Stimulated activated CD4-positive, alpha-beta T cell treated with anti-CD3 and anti-CD28 coated beads, Interleukin-1b, Interleukin-23, amount 100 ng/mL, for 1 hour (primary cell): ENCODE data around the gene TYMS.

Experiments used
- DNase-seq, 2 donors: peaks; one replicate each; pipeline ENCODE4 v3.0.0-alpha.2; 2020; ENCODE audit warnings: low read depth in 2 of 2

Gene TYMS

DNA sequence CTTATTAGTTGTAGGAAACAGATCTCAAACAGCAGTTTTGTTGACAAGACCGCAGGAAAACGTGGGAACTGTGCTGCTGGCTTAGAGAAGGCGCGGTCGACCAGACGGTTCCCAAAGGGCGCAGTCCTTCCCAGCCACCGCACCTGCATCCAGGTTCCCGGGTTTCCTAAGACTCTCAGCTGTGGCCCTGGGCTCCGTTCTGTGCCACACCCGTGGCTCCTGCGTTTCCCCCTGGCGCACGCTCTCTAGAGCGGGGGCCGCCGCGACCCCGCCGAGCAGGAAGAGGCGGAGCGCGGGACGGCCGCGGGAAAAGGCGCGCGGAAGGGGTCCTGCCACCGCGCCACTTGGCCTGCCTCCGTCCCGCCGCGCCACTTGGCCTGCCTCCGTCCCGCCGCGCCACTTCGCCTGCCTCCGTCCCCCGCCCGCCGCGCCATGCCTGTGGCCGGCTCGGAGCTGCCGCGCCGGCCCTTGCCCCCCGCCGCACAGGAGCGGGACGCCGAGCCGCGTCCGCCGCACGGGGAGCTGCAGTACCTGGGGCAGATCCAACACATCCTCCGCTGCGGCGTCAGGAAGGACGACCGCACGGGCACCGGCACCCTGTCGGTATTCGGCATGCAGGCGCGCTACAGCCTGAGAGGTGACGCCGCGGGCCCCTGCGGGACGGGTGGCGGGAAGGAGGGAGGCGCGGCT, at the start of gene TYMS:
TYMS (plus strand) TSS at position 343 of the 690 bp plus-strand sequence; CDS start at position 433, 90 bp downstream.
- no peak for DNase-seq

DNA sequence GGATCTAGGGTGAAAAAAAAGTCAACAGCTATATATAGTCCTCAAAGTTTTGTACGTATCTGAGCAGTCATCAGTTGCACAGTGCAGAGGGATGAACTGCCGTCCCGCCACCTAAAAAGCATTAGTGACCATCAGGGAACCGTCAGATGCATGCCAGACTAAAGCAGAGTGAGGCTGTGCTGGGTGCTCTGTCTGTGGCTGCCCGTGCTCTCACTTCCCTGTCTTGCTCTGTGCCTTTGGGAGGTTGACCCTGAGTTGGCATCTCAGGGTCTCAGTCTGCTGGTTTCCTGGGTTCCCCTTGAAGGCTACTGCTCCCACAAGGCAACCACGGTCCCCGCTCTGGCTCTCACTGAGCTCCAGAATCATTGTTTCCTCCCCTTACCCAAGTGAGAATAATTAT, 49.5 kb upstream of the TYMS start:
- DNase-seq: no peak

DNA sequence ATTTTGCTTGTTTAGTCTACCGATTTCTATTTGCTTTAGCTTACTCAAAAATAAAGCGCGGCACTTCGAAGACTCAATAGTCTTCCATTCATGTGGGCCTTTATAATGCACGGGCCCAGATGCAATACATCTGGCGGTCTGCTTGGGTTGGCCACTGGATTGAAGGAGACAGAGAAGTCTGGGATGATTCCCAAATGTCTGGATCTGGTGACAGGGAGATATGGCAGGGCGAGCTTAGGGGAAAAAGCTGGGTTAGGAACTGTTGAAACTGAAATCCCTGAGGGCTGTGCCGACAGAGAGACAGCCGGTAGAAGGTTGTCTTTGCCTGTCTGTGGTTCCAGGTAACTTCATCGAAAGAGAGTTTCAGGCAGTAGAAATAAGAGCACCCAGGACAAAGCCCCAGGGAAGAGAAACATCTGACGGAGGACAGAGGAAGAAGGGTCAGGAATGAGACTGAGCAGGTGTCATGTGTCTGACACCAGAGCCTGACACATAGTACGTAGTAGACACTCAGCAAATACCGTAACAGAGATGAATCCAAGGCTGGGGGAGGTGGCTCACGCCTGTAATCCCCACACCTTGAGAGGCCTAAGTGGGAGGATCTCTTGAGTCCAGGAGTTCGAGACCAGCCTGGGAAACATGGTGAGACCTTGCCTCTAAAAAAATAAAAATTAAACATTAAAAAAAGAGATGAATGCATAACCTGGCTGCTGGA, 47.1 kb upstream of the TYMS start:
- no peak for DNase-seq

DNA sequence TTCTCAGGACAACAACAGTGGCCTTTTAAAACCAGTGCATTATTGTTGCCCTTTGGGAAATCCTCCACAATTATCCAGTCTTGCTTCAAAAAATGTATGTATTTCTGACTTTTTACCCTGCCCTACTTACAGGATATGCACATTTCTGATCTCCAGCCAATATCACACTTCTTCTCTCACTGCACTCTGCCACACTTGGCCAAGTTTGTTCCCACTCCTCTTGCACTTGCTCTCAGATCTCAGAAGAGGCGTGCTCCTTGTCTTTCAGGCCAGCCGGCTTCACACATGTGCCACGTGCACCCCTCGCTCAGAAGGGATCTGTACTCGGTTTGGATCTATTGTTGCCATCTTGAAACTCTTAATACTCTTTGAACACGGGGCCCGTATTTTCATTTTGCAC, 45.3 kb upstream of the TYMS start:
- DNase-seq: no peak

DNA sequence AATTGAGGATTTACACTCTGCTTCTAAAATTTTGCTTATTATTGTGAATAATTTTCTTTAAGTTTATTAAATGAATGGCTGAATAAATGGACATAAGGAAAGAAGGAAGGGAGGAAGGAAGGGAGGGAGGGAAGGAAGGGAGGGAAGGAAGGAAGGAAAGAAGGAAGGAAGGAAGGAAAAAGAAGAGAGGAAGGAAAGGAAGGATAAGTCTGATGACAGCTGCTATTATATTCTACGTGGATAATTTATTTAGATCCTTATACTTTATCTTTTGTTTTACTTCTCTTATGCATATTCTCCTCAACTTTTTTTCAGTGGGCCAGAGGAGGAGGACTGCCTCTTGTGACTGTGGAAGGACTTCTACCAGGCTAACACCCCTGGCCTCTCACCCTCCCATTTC, 43.3 kb upstream of the TYMS start:
- DNase-seq: no peak

DNA sequence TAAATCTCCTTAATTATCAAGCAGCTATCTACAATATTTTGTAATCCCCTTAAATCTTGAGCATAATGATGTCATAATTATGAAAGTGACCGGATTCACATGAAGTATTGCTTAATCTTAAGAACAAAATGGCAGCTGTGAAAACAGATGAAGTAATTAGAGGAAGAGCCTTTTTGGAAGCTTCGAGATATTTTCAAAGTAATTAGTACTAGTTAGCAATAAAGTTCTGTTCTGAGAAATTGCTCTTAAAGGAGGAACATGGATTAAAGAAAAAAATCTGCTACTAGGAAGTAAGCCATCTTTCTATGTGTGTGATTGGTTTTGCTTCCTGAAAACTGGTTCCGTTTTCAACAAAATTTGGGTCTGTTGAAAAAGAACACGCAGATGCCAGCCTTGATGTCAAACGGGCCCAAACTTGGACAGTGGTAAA, 42.3 kb upstream of the TYMS start:
- no peak for DNase-seq

DNA sequence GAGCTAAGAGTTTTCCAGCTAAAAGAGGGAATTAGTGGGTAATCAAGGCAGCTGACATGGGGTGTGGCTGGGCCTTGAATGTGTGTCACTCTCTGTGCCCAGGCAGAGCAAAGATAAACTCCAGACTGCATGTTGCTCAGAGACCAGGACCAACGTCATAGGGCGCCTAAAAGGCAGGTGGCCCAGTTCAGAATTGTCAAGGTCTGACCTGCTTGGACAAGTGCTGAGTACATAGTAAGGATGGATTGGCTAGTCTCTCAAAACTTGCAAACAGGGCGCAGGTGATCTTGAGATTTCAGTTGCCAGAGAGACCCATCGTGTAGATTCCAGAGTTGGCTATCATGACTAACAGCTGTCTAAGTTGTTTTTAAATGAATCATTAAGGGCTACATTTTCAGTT, 41.7 kb upstream of the TYMS start:
- DNase-seq: no peak

DNA sequence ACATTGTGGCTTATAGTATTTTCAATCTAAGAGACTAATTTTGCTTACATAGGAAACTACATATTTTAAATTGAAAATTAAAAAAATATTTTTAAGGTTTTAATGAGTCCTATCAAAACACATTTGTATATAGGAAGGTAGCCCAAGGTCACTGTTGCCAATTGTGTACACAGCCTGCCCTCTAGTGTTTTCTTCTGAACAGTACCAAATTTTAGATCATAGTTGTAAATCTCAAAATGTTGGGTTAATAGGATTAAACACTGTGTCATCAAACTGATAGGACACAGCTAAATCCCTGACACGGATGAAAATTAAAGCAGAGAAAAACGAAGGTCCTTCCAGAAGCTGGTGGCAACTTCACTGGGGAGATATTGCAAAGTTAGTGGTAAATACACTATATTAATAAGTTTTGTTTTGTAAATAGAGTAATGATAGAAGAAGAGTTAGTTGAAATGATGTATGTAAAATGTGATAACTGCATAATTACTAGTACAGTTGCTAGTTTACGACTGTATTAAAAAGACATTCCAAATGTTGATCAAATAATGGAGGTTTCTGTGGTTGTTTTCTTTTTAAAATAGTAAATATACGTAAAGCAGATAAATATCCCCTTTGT, 41.0 kb upstream of the TYMS start:
- DNase-seq: no peak

DNA sequence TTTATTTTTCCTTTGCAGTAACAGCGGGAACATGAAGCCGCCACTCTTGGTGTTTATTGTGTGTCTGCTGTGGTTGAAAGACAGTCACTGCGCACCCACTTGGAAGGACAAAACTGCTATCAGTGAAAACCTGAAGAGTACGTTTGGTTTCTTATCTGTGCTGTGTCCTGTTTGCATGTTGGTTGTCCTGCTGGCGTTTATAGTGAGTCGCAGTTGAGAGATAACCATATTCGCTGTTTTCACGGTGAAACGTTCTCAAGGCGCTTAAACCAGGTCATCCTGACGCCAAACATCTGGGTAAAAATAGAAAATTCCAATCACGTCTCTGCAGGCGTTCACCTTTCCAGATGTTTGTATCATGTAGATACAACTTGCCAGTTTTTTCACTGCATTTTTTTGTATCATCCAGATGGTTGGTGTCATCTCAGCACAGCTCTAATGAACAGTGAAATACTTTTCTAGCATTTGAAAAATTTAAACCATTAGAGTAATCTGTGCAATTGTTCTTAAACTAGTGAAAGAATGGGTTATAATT, 39.4 kb upstream of the TYMS start:
- DNase-seq: no peak

DNA sequence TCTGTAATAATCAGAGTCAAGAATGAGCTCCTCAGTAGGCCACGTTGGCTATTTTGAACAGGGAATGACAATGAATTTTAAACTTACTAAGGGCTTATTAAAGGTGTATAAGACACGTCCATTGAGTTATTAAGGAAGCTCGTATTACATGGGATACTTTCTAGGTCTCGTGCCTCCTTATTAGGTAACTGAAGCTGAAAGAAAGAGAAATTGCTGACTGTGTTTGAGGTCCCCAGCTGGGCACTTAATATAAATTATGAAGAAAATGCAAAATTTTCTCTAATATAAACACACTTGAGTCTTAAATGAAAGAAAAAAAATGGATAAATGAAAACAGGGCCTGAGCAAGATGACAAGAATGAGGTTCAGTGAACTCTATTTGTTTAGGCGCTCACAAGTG, 38.8 kb upstream of the TYMS start:
- no peak for DNase-seq

DNA sequence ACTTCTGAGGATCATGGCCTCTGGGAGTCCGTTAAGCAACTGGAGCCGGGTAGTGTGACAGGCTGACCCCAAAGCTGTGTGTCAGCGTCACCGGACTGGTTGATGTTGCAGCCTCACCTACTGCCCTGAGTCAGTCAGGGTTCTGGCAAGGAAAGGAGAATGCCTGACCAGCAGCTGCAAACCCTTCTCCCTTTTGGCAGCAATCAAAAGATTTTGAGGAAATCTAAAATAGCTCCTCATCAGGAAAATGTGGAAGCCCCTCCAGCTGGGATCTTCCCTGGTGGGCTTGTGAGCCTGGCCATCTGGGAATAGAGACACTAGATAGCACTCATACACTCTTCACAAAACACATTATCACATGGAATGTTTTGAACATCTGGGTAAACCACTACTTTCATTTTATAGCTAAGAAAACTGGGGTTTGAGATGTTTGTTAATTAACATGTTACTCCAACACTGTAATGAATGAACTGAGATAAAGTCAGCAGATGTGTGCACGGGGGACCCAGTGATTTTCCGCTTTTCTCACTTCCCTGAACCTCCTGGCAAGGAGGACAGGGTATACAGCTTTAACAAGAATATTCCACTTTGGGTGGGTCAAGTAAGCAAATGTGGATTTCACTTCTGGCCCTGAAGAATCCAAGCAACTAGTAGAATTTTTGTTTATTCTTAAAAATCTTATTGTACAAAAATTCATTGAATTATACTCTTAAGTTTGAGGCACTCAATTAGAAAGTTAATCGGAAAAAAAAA, 36.0 kb upstream of the TYMS start:
- no peak for DNase-seq

DNA sequence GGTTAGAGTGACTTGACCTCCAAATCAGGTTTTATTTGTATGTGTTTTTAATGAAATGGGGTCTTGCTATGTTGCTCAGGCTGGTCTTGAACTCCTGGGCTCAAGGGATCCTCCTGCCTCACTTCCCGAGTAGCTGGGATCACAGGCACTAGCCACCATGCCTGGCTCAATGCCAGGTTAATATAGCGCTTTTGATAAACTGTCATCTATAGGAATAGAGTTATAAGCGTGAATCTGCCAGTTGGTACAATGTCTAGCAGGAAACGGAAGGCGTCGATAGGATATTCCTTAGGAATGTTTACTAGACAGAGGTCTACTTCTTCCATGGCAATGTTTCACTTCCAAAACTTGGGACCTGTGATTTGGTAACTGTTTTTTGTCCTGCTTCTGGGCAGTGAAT, 35.2 kb upstream of the TYMS start:
- no peak for DNase-seq

DNA sequence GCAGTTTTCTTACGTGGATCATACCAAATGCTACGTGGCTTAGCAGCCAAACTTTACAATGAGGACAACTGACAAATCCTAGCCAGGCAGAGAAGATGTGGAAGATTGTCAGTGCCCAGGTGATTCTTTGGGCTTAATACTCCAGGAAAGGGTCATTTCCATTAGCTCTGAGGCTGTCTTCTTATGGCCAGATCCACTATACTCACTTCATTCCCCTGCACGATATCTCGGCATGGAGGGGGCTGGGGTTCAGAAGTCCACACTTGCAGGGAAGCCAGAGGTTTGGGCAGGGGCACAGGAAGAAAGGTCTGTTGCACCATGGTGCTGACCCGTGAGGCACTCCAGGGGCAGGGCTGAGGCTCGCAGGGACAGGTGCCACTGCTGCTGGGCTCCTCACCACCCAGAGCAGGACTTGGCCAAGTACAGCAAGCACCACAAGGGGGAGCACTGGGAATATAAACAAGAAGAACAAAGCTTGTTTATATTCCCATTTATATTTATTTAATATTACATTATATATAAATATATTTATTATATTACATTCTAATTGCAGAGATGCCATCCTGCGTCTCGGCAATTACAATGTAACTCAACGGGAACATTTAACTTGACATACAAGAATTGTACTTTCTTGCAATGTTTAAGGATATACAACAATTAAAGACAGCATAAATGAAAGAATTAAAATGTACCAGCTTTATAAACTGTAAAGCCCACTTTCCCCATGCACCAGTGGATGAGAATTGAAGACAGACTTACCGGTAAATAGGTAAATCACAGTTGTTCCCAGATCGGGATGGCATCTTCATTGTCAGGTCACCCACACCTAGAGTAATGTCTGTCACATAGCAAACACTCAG, 33.5 kb upstream of the TYMS start:
- DNase-seq: peak; percentile 10 to 46

DNA sequence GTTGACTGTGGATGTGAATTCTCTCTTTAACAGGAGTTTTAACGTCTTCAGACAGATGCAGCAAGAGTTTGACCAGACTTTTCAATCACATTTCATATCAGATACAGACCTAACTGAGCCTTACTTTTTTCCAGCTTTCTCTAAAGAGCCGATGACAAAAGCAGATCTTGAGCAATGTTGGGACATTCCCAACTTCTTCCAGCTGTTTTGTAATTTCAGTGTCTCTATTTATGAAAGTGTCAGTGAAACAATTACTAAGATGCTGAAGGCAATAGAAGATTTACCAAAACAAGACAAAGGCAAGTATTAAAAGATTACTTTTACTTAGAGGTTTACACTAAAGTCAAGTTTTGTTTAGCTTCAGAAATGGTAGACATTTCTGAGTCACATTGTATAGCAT, 30.2 kb upstream of the TYMS start:
- no peak for DNase-seq

DNA sequence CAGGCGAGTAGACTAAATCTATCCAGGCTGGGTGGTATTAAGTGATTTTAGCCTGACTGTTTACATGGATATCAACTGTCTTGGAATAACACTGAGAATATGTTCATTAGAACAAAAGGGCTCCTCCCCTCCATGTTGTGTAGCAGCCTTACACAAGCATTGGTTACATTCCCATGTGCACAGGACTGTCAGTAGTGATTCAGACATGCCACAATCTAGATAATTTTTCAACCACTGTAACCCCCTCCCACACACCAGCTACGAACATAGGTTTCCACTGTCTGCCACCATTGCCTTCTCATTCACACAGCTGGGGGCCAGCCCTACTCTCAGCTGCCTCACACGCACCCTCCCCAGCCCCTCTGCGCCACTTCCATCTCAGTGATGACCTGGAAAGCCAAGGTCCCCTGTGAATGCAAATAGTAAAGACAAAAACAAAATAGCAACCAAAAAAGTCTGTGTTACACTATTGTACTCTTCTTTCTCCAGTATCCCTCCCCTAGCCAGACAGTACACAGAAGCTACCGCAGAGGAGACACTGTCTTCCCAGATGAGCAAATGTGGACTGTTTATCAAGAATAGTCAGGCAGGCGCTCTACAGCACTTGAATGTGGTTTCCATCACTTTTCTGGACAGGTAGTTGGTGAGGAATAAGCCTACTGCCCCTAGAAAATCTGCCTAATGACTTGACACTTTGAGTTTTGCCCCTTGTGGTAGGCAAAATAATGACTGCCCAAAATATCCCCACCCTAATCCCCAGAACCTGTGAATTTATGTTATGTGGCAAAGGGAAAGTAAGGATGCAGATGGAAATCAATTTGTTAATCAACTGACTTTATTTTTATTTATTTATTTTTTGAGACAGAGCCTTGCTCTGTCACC, 27.9 kb upstream of the TYMS start:
- no peak for DNase-seq

DNA sequence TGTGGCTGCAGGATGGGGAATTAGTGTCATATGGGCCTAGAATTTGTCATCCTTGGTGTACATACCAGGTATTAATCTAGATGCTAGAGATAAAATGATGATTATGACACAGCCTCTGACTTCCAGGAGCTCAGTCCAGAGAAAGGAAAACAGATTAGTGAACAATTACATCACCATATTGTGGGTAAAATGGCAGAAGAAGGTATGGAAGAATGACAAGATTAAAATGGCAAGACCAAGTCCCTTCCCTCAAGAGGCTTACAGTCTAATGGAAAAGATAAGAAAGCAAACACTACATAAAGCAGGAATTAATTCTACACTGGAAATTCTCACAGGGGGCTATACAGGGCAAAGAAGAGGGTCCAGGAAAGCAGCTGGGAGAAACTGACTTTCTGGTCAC, 25.9 kb upstream of the TYMS start:
- no peak for DNase-seq

DNA sequence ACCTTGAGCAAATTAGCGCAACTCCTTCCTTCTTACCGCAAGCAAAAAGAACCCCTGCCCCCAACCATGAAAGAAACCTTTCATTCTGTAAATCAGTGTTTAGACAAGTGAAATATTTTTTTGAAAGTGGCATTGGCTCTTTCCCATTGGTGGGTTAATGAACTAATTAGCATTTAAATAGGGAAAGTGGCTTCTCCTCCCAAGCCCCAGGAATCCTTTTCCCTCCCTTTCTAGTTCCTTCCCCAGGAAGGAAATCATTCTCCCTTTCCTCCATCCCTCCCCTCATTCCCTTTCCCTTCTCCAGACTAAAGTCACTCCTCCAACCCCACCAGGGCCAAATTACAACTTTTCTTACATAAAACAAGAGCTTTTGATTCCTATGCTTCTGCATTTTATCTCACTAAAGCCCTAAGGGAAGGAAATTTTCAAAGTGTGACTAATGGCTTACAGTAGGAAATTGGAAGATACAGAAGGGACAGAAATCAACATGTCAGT, 22.9 kb upstream of the TYMS start:
- DNase-seq: no peak

DNA sequence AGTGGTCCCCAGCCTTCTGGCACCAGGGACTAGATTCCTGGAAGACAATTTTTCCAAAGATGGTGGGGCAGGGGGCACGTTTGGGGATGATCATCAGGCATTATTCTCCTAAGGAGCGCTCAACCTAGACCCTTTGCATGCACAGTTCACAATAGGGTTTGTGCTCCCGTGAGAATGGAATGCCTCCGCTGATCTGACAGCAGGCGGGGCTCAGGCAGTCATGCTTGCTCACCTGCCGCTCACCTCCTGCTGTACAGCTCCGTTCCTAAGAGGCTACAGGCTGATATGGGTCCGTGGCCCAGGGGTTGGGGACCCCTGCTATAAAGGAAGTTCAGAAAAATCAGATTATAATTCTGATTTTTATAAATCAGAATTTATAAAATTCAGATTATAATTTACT, 22.3 kb upstream of the TYMS start:
- no peak for DNase-seq

DNA sequence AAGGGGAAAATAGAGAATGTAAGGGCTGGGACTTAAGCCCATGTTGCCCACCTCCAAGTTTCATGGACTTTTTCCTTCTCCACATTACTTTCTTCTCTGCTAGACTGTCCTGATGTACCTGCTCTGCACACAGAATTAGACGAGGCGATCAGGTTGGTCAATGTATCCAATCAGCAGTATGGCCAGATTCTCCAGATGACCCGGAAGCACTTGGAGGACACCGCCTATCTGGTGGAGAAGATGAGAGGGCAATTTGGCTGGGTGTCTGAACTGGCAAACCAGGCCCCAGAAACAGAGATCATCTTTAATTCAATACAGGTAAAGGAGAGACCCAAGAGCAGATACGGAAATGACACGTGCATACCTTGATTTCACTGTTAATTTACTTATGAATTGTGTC, 16.2 kb upstream of the TYMS start:
- no peak for DNase-seq

DNA sequence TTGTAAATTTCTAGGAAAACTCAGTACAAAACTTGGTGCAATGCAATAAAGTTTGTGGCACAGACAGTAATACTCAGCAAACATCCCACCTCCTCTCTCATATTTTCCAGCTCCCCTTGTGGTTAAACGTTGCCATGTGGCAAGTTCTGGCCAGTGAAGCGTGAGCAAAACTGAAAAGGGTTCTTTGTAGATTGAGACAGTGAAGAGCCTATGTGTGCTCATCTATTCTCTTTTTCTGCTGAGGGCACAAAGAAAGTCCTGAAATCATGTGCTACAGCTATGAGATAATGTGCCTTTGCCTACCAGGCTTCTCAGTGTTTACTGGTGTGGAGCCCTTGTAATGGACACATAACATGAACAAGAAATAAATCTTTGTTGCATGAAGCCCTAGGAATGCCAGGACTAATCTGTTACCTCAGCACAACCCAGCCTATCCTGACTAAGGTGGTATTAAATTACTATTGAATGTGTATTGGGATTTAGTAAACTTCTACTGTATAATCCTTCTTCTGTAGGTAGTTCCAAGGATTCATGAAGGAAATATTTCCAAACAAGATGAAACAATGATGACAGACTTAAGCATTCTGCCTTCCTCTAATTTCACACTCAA, 13.0 kb upstream of the TYMS start:
- DNase-seq: no peak
